HEK293 (cell line): ENCODE results near the gene TCF21.
"Not testable (repeated sequence)": the region's sequence is repeated elsewhere in the genome, so short reads cannot be mapped to it uniquely, and the experiment has no call there.

Source experiments
- SP2 ChIP-seq: fragments of 450-650 bp; formaldehyde crosslinking; IDR thresholded peaks from 2 replicates; pipeline ENCODE4 v1.5.1; 2016; ENCODE audit warnings: missing biosample characterization, missing genetic modification characterization
- ZFP37 ChIP-seq: fragments of 450-650 bp; formaldehyde crosslinking; IDR thresholded peaks from 2 replicates; pipeline ENCODE4 v1.5.1; 2016; ENCODE audit warnings: missing biosample characterization, missing genetic modification characterization
- ZNF274 ChIP-seq, 2 experiments: fragments of 200-500 bp in 1 of 2; fragments of 450-650 bp in 1 of 2; sonication (Bioruptor generic) in 1 of 2; formaldehyde crosslinking in 1 of 2; IDR thresholded peaks; 2 replicates each; pipeline versions ENCODE4 v1.5.1 to v1.6.1; 2014 to 2016; ENCODE audit warnings: borderline replicate concordance in 1 of 2, inconsistent platforms in 1 of 2, low read length in 1 of 2, missing biosample characterization in 1 of 2, missing genetic modification characterization in 1 of 2
- ZNF350 ChIP-seq: fragments of 450-650 bp; formaldehyde crosslinking; IDR thresholded peaks from 2 replicates; pipeline ENCODE4 v1.5.0; 2017; ENCODE audit warnings: missing biosample characterization, mild to moderate bottlenecking, missing genetic modification characterization
- ZNF37A ChIP-seq: fragments of 450-650 bp; IDR thresholded peaks from 2 replicates; pipeline ENCODE4 v1.5.1; 2018; ENCODE audit warnings: missing biosample characterization, missing genetic modification characterization
- ZNF76 ChIP-seq: fragments of 450-650 bp; formaldehyde crosslinking; IDR thresholded peaks from 2 replicates; pipeline ENCODE4; 2016; ENCODE audit warnings: low read depth, missing biosample characterization, missing genetic modification characterization, borderline replicate concordance
- ZNF776 ChIP-seq: fragments of 450-650 bp; formaldehyde crosslinking; IDR thresholded peaks from 2 replicates; pipeline ENCODE4 v1.5.0; 2017; ENCODE audit warnings: missing biosample characterization, missing genetic modification characterization, borderline replicate concordance
- TF ChIP-seq, protein P1 (sequence below): fragments of 450-650 bp; formaldehyde crosslinking; IDR thresholded peaks from 2 replicates; pipeline ENCODE4 v1.5.1; 2016; ENCODE audit warnings: missing biosample characterization, missing genetic modification characterization
- TF ChIP-seq, protein P2 (sequence below): fragments of 450-650 bp; formaldehyde crosslinking; IDR thresholded peaks from 2 replicates; pipeline ENCODE4 v1.5.1; 2017; ENCODE audit warnings: missing biosample characterization, missing genetic modification characterization

DNA sequence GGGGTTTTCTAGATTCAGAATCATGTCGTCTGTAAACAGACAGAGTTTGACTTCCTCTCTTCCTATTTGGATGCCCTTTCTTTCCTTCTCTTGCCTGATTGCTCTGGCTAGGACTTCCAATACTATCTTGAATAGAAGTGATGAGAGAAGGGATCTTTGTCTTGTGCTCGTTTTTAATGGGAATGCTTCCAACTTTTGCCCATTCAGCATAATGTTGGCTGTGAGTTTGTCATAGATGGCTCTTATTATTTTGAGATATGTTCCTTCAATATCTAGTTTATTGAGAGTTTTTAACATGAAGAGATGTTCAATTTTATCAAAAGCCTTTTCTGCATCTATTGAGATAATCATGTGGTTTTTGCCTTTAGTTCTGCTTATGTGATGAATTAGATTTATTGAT, 27.6 kb upstream of the TCF21 start:
- TF ChIP-seq ZNF776 (tag by site-specific recombination); ZFP37 (tag by site-specific recombination); ZNF76 (tag by site-specific recombination); ZNF350 (tag by site-specific recombination); ZNF274 (IDR thresholded peaks at IDR 0.05; ENCODE audit: low read length); ZNF274 (tag by site-specific recombination; IDR thresholded peaks at IDR 0.05; ENCODE audit: borderline replicate concordance); ZNF37A (tag by site-specific recombination); SP2 (tag by site-specific recombination): not testable (repeated sequence)
- TF ChIP-seq, protein P1, sequence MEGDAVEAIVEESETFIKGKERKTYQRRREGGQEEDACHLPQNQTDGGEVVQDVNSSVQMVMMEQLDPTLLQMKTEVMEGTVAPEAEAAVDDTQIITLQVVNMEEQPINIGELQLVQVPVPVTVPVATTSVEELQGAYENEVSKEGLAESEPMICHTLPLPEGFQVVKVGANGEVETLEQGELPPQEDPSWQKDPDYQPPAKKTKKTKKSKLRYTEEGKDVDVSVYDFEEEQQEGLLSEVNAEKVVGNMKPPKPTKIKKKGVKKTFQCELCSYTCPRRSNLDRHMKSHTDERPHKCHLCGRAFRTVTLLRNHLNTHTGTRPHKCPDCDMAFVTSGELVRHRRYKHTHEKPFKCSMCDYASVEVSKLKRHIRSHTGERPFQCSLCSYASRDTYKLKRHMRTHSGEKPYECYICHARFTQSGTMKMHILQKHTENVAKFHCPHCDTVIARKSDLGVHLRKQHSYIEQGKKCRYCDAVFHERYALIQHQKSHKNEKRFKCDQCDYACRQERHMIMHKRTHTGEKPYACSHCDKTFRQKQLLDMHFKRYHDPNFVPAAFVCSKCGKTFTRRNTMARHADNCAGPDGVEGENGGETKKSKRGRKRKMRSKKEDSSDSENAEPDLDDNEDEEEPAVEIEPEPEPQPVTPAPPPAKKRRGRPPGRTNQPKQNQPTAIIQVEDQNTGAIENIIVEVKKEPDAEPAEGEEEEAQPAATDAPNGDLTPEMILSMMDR (tag by site-specific recombination): not testable (repeated sequence)
- TF ChIP-seq, protein P2, sequence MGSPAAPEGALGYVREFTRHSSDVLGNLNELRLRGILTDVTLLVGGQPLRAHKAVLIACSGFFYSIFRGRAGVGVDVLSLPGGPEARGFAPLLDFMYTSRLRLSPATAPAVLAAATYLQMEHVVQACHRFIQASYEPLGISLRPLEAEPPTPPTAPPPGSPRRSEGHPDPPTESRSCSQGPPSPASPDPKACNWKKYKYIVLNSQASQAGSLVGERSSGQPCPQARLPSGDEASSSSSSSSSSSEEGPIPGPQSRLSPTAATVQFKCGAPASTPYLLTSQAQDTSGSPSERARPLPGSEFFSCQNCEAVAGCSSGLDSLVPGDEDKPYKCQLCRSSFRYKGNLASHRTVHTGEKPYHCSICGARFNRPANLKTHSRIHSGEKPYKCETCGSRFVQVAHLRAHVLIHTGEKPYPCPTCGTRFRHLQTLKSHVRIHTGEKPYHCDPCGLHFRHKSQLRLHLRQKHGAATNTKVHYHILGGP: not testable (repeated sequence)
